ENCODE data around the gene FANCM.

DNA sequence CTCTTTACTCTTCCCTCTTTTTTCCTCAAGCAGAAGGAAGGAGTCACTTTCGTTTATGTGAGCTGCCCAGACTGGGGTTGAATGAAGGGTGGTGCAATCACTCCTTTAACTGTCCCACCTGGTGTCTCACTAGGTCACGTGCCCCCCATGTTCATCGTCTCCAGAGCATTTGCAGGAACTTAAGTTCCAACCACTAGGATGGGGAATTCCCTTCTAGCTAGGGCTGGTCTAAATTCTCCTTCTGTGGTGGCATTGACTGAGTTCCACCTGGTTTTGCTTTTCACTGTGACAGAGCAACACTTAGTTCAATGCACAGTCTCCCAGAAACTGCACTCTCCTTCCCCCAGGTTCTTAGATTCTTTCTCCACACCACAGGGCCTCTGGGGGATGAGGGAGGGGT is 9.5 kb downstream of the FANCM start:
- no peak for TF ChIP-seq EZH2 (IDR thresholded peaks at IDR 0.05; ENCODE audit: insufficient read depth, poor library complexity, severe bottlenecking)
- no peak for TF ChIP-seq EZH2phosphoT487 (IDR thresholded peaks at IDR 0.05; ENCODE audit: insufficient read depth, low read depth)
